SKM-1 (cell line): ENCODE measurements around the gene FAM228B.
A peak's percentile ranks its signal among the peaks of the same experiment; 100 is the strongest.
"Not testable (repeated sequence)": the region's sequence is repeated elsewhere in the genome, so short reads cannot be mapped to it uniquely, and the experiment has no call there.

Experiments
- DNase-seq: peaks from one replicate; lab custom pipeline; 2025; ENCODE audit not compliant: unreplicated experiment; lab: John Stamatoyannopoulos, UW

FAM228B gene

GRCh38 chr2:24153478-24153877 lies 30.2 kb downstream of the FAM228B start:
- no peak for DNase-seq

DNA sequence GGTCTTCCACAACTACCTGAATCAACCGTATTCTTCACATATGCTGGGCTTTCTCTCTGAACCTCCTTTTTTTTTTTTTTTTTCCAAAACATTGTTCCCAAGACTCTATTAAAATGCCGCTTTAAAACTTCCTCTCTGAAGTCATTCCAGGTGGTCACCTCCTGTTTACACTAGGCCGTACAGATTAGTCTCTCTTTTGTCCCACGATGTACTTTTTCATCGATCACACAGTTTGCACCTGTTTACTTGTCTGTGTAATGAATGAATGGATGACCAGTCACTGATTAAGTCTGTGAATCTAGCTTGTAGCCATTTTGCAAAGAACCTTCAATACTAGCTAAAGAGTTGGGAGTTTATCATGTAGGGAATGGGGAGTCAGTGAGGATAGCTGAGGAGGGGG lies 34.9 kb downstream of the FAM228B start:
- no peak for DNase-seq

DNA sequence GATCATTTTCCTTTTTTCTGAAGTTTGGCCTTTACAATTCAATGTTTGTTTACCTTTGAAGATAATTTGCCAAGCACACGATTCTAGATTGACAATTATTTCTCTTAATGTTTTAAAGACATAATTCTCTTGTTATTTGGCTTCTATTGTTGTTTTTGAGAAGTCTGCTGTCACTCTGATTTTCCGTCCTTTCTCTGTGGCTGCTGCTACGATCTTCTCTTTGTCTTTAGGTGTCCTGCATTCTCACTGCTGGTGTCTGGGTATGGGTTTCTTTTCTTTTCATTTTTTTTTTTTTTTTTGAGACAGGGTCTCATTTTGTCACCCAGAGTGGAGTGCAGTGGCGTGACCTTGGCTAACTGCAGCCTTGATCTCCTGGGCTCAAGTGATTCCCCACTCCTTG lies 36.4 kb downstream of the FAM228B start:
- no peak for DNase-seq

DNA sequence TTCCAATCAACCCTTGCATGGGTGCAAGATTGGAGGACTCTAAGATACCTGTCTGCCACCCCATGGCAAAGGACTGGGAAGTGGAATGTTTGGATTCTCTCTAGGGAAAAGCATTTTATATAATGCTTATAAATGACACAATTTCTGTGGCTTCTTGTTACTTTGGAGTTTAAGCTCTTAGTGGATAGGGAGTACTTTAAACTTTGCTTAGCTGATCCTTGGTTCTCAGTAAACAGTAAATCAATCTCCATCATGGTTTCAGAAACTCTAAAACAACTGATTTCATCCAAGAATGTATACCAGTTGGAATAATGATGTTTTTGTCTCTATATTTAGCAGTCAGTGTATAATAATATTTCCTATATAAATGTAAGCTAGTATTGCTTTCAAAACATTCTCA lies 37.5 kb downstream of the FAM228B start:
- DNase-seq, result no peak

DNA sequence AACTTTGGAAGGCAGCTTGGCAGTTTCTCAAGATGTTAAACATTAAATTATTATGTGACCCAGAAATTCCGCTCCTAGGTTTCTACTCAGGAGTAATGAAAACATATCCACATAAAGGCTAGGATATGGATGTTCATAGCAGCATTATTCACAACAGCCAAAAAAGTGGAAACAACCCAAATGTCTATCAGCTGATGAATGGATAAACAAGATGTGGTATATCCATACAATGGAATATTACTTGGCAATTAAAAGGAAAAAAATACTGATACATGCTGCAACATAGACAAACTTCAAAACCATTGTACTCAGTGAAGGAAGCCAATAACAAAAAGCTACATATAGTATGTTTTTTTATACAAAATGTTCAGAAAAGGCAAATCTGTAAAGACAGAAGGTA lies 39.2 kb downstream of the FAM228B start:
- no peak for DNase-seq

DNA sequence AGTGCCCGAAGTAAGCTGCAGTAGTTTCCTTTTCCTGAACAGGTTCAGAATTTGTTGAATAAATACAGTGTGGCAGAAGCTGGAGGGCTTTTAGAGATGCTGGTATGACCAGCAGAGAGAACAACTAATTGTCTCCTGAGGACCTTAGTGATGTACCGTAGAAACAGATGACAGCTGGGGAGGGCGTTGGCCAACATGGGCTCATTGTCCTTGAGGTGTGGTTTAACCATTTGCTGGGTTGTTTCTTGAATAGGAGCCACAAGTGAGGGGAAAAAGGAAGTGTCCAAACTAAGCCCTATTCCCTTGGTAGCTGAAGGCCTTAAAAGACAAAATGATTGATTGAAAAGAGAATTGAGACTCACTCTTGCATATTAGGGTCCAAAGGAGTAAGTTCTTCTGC lies 39.9 kb downstream of the FAM228B start:
- no peak for DNase-seq

GRCh38 chr2:24163601-24164000 lies 40.3 kb downstream of the FAM228B start:
- DNase-seq, result no peak

- DNase-seq, result no peak
Observed at GRCh38 chr2:24164416-24164973, 41.2 kb downstream of the FAM228B start.

DNA sequence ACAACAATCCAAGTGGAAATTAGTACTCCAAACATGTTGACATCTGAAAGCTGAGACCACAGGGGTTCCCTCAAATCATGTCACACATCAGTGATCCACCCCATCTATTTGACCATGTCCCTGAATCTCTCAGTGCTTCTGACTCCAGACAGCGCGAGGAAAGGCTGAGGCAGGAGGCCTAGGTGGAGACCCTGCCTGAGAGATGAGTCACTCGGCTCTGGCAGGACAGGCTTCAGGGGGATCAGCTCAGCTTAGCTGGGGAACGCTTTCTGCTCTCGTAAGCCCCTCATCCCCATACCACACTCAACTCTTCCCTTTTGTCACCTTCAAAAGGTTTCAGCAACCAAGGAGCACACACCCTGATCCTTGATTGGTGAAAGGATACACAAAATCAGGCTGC lies 45.8 kb downstream of the FAM228B start:
- no peak for DNase-seq

DNA sequence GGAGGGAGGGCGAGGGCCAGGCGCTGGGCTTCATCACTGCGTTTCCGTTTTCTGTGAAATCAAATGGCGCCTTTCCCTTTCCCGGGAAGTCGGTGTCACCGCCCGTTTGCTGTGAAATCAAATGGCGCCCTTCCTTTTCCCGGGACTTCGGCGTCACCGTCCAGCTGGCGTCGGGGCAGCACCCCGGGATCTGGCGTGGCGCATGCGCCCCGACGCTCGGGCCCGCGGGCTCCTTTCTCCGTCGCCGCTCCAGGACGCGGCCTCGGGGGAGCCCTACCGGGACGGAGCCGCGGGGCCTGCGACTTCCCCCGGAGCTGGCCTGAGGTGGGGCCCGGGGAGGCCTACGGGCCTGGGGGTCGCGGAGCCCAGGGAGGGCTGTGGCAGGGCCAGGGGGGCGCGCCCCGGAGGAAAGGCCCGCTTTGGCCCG lies 51.6 kb downstream of the FAM228B start, which contains the start of gene FAM228A:
Gene FAM228A (plus strand): TSS at position 203 of the 427 bp plus-strand sequence. CDS start 428 bp downstream, outside the sequence.
- no peak for DNase-seq

DNA sequence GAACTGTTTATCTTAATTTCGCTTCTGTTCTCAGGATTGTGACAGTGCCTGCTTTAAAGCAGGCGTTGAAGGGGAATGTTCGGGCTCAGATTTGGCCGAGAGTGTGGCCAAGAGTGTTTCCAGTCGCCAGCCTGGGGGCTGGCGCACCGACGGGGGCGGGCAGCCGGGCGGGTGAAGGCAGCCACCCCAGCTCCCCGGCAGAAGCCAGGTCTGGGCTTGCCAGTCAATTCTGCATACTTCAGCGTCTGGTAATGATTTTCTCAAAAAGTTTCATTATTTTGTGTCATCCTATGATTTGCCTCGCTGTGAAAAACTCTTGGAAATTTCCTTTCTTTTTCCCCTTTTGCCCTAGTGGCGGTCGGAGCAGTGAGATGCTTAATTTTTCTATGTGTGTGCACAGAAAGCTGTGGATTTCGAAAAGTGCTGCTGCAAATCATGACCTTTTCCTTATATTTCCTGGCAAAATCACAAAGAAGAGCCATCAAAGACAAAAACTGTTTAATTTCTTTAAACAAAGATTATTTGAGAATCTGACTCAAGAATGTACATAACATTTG lies 52.4 kb downstream of the FAM228B start:
- no peak for DNase-seq

DNA sequence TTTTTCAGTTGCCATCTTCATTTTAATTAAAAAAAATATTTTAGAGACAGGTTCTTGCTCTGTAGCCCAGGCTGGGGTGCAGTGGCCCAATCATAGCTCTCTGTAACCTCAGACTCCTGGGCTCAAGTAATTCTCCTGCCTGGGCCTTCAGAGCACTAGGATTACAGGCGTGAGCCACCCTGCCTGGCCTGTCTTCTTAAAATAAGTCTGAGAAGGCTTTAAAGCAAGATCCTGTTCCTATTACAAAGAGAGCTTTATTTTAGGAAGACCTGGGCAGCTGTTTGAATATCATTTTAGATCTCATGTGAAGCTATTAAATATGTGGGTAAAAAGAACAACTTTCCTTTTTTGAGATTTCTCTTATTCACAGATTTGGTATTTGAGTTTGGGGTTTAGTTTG lies 53.1 kb downstream of the FAM228B start:
- DNase-seq, result no peak

DNA sequence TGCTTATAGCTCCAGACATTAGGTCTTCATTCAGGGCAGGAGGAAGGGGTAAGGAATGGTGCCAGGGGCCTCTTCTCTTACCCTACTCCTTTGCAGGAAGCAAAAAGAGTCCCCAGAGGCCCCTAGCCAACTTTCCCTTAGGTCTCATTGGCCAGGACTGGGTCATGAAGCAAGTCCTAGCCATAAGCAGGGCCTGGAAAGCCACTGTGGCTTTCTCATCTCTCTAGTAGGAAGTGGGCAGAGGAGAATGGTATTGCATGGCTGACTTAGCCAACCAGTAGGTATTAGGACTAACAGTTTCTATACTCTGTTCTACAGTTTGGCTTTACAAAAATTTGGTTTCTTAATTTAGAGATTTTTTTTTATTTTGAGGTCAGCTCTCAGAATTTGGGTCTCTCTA lies 56.4 kb downstream of the FAM228B start:
- DNase-seq, result peak; percentile 38

GRCh38 chr2:24181849-24182248 lies 58.6 kb downstream of the FAM228B start:
- no peak for DNase-seq

DNA sequence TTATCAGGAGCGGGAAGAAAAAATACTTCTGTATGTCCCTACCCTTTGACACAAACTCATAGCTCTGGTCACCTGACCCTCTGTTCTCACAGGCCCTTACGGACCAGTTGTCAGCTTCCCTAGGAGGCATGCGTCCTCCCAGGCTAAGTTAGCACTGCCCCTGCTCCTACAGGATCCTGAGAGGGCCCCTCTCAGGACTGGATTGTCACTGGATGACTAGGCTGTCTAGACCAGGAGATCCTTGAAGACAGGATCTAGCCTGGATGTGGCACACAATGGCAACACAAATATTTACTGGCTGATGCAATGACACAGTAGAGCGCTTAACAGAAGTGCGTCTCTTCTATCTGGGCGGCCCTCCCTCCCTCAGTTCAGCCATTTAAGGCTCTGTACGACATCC lies 59.2 kb downstream of the FAM228B start:
- DNase-seq, result no peak

DNA sequence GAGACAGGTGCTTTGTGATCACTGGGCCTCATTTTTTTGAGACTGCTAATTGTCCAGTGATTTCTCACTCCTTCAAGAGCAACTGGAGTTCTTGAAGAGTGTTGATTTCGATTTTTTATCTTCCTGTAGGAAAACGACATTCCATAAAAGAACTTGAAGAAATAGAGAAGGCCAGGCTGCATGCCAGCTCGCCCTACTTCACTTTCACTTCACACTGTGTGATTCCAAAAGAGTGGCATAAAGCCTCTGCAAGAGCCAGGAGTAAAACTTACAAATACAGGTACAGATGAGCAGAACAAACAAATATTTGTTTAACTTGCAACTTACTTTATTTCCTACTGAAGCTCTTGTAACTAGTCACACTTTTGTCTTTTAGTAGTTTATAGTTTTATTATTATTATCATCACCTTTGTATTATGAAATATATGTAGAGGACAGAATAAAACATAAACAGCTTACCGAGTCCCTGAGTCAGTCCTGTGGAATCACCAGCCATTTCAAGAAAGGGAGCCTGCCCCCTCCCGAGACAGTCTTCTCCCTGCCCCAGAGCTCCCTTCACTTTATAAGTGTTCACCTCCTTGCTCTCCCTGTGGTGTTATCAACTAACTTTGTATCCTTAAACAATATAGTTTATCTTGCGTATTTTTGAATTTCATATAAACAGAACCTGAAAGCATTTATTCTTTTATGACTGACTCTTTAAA lies 60.2 kb downstream of the FAM228B start:
- DNase-seq, result no peak

DNA sequence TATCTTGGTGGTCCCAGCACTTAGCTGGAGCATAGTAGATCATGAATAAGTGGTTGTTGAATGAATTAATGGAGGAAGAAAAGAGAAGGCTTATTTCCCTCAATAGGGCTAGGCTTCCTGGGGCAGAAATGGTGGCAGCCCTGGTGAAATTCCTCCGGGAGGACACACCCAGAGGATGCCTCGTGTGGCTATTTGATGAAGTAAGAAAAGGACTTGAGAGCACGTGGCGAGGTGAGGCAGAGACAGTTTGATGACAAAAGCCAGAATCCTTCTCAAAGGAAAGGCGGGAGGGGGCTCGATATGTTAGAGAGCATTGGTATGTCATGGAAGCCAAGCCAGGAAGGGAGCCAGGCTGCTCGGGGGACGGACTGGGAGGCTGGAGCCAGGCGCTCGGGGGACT lies 66.3 kb downstream of the FAM228B start:
- no peak for DNase-seq

GRCh38 chr2:24190503-24190902 lies 67.2 kb downstream of the FAM228B start:
- DNase-seq, result no peak

DNA sequence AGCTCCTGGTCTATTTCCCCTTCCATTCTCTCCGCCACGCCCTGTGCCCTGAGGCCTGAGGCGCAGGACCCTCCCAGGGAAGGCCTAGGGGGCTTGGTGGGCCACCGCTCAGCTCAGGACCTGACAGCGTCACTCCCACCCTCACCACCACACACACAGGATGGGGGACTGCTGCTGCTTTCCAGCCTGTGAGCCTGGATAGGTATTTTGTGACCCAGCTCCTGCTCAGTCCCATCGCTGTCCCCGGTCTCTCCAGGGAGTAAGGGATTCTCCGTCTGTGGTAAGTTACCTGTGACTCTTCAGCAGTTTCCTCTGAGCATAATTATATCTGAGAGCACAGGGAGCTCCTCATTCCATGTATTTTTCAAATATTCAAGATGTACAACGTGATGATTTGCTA lies 67.9 kb downstream of the FAM228B start:
- DNase-seq, result no peak

DNA sequence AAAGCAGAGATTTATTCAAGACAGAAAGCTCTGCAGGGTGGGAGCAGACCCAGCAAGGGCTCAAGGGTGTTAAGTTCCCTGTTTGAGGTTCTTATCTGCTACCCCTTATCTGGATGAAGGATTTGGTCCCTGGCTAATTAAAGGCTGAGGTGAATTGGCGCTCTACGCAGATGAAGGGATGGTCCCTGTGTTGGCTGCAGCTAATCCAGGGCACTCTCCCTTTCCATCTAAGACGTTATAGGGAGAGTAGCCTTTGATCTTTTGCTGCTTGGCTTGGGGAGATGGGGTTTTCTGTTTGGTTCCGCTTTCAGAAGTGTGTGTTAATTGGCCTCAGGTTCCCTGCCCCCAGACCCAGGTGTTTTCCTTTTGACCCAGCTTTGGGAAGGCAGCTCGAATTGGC lies 68.6 kb downstream of the FAM228B start:
- no peak for DNase-seq

GRCh38 chr2:24197213-24197612 lies 73.9 kb downstream of the FAM228B start:
- not testable (repeated sequence) for DNase-seq

GRCh38 chr2:24199968-24200590 lies 76.8 kb downstream of the FAM228B start:
- no peak for DNase-seq
